Measurements from ENCODE around the gene IL17RB.

- TF ChIP-seq EZH2 (IDR thresholded peaks at IDR 0.05; ENCODE audit: insufficient read depth, poor library complexity, severe bottlenecking) (no peak), EZH2phosphoT487 (IDR thresholded peaks at IDR 0.05; ENCODE audit: insufficient read depth, low read depth) (no peak)
These were observed 1.1 kb upstream of the IL17RB start for GRCh38 chr3:53845103-53845880.

All from GM23248 (cell line).